Liver (tissue), 9 donors: ENCODE data around the gene RIC8B. TPM values are rescaled to one million over a fixed set of nuclear protein-coding genes. Genes with fewer than 3 reads are reported as not detected.

ENCODE experiments used
- DNase-seq: peaks from one replicate; pipeline ENCODE4 v3.0.0-alpha.2; 2017; ENCODE audit warnings: low spot score
- H3K27ac ChIP-seq, 2 donors: one replicate each; pipeline ENCODE4 v1.7.0; 2013; ENCODE audit warnings: inconsistent platforms in 2 of 2, low read length in 2 of 2, control low read depth in 1 of 2, low read depth in 1 of 2, mild to moderate bottlenecking in 1 of 2
- H3K27me3 ChIP-seq, 4 donors: one replicate each; pipeline versions ENCODE4 v1.6.1 to v1.7.0; 2013; ENCODE audit warnings: low read length in 3 of 4, inconsistent platforms in 1 of 4, mild to moderate bottlenecking in 1 of 4, moderate library complexity in 1 of 4; ENCODE audit not compliant: control insufficient read depth in 4 of 4, insufficient read depth in 4 of 4
- H3K36me3 ChIP-seq, 4 donors: one replicate each; pipeline versions ENCODE4 v1.6.1 to v1.7.0; 2013; ENCODE audit warnings: low read length in 3 of 4, mild to moderate bottlenecking in 3 of 4, low read depth in 1 of 4, moderate library complexity in 1 of 4; ENCODE audit not compliant: control insufficient read depth in 4 of 4, insufficient read depth in 3 of 4
- H3K4me1 ChIP-seq, 4 donors: one replicate each; pipeline versions ENCODE4 v1.6.1 to v1.7.0; 2013; ENCODE audit warnings: low read length in 3 of 4, mild to moderate bottlenecking in 3 of 4, moderate library complexity in 1 of 4; ENCODE audit not compliant: control insufficient read depth in 4 of 4, insufficient read depth in 4 of 4
- H3K4me3 ChIP-seq, 3 donors: one replicate each; pipeline versions ENCODE4 v1.6.1 to v1.7.0; 2013; ENCODE audit warnings: low read length in 3 of 3, control low read depth in 1 of 3, low read depth in 1 of 3, mild to moderate bottlenecking in 1 of 3
- H3K9ac ChIP-seq, 2 donors: one replicate each; pipeline ENCODE4 v1.7.0; 2013; ENCODE audit warnings: low read length in 2 of 2, mild to moderate bottlenecking in 2 of 2, moderate library complexity in 2 of 2, control low read depth in 1 of 2, low read depth in 1 of 2
- H3K9me3 ChIP-seq, 4 donors: one replicate each; pipeline versions ENCODE4 v1.6.1 to v1.7.0; 2013; ENCODE audit warnings: low read length in 3 of 4; ENCODE audit not compliant: control insufficient read depth in 4 of 4
- ATF3 ChIP-seq: IDR thresholded peaks from 2 replicates; pipeline ENCODE4 v1.6.1; 2016; ENCODE audit warnings: antibody characterized with exemption
- CTCF ChIP-seq: fragments of 150-350 bp; IDR thresholded peaks from 2 replicates; pipeline ENCODE4 v1.5.1; 2017; ENCODE audit warnings: improper control_type of control experiment, low read depth, low read length; ENCODE audit not compliant: missing input control
- EGR1 ChIP-seq, 2 donors: IDR thresholded peaks; 2 replicates each; pipeline ENCODE4 v1.6.1; 2016 to 2018; ENCODE audit warnings: antibody characterized with exemption in 2 of 2, low read depth in 2 of 2
- FOXA1 ChIP-seq: IDR thresholded peaks from 2 replicates; pipeline ENCODE4 v1.6.1; 2016; ENCODE audit warnings: antibody characterized with exemption
- FOXA2 ChIP-seq: IDR thresholded peaks from 2 replicates; pipeline ENCODE4 v1.6.1; 2016; ENCODE audit warnings: antibody characterized with exemption
- GABPA ChIP-seq, 2 donors: IDR thresholded peaks in 1 of 2; conservative IDR thresholded peaks in 1 of 2; 2 replicates each; pipeline ENCODE4 v1.6.1; 2016; ENCODE audit warnings: antibody characterized with exemption in 2 of 2, mild to moderate bottlenecking in 1 of 2, moderate library complexity in 1 of 2
- HNF4A ChIP-seq, 2 donors: conservative IDR thresholded peaks; 2 replicates each; pipeline ENCODE4 v1.6.1; 2016; ENCODE audit warnings: antibody characterized with exemption in 2 of 2, mild to moderate bottlenecking in 2 of 2
- HNF4G ChIP-seq: IDR thresholded peaks from 2 replicates; pipeline ENCODE4 v1.6.1; 2016; ENCODE audit warnings: antibody characterized with exemption
- JUND ChIP-seq, 2 donors: IDR thresholded peaks; 2 replicates each; pipeline ENCODE4 v1.6.1; 2016; ENCODE audit warnings: antibody characterized with exemption in 2 of 2
- MAX ChIP-seq: IDR thresholded peaks from 2 replicates; pipeline ENCODE4 v1.6.1; 2016; ENCODE audit warnings: antibody characterized with exemption
- RAD21 ChIP-seq, 2 donors: IDR thresholded peaks; 2 replicates each; pipeline ENCODE4 v1.6.1; 2016; ENCODE audit warnings: antibody characterized with exemption in 2 of 2, mild to moderate bottlenecking in 2 of 2
- REST ChIP-seq: IDR thresholded peaks from 2 replicates; pipeline ENCODE4 v1.6.1; 2016; ENCODE audit warnings: antibody characterized with exemption, mild to moderate bottlenecking
- RXRA ChIP-seq, 2 donors: IDR thresholded peaks; 2 replicates each; pipeline ENCODE4 v1.6.1; 2017 to 2018; ENCODE audit warnings: antibody characterized with exemption in 2 of 2, mild to moderate bottlenecking in 1 of 2
- SP1 ChIP-seq: IDR thresholded peaks from 2 replicates; pipeline ENCODE4 v1.6.1; 2018; ENCODE audit warnings: antibody characterized with exemption, mild to moderate bottlenecking
- TAF1 ChIP-seq: conservative IDR thresholded peaks from 2 replicates; pipeline ENCODE4 v1.6.1; 2016; ENCODE audit warnings: antibody characterized with exemption, mild to moderate bottlenecking
- YY1 ChIP-seq: IDR thresholded peaks from 2 replicates; pipeline ENCODE4 v1.6.1; 2016; ENCODE audit warnings: antibody characterized with exemption, mild to moderate bottlenecking
- ZBTB33 ChIP-seq: IDR thresholded peaks from 2 replicates; pipeline ENCODE4 v1.6.1; 2016; ENCODE audit warnings: antibody characterized with exemption
- WGBS: extraction: QIAGEN DNeasy Blood & Tissue Kit; methylation state at CpG from one replicate; pipeline ENCODE4 v1.1.7; 2013; 5-methylcytosine and 5-hydroxymethylcytosine counted together
- polyA plus RNA-seq, 2 donors: library from polyadenylated mRNA; stranded (reverse) in 1 of 2; unstranded in 1 of 2; fragments of 200-250 nt in 1 of 2; fragments of >200 nt in 1 of 2; fragmentation: Nextera tagmentation in 1 of 2; extraction: Ambion mirVana in 1 of 2; gene quantifications; one replicate each; pipeline versions ENCODE4 v1.2.1 to v1.2.3, GENCODE V29; 2013 to 2015
- total RNA-seq, 2 donors: library from RNA; depleted of rRNA; stranded (reverse); fragments of >200 nt; gene quantifications; one replicate each; pipeline ENCODE4 v1.2.3, GENCODE V29; 2014
- donor health status: healthy.
- donor health status: healthy.
- donor health status: healthy.
- donor health status: healthy.
- donor health status: healthy.

RIC8B gene
- total and polyA plus RNA-seq, 4 donors, result 2.7 to 15.1 (median 4.2) TPM

GRCh38 chr12:106747973-106748436 is 26.5 kb upstream of the RIC8B start:
- DNase-seq, result no peak
- H3K9me3 ChIP-seq, result no peaks in the 10 kb centered on the region
- TF ChIP-seq RAD21 (IDR thresholded peaks at IDR 0.05), result no peak
- TF ChIP-seq MAX, result no peak
- TF ChIP-seq REST, result no peak
- no peak for TF ChIP-seq SP1
- no peak for TF ChIP-seq EGR1 (IDR thresholded peaks at IDR 0.05; ENCODE audit: low read depth in 2 of 2)
- TF ChIP-seq FOXA1, result no peak
- no peak for TF ChIP-seq CTCF
- no peak for TF ChIP-seq TAF1
- no peak for TF ChIP-seq ZBTB33
- no peak for TF ChIP-seq FOXA2
- TF ChIP-seq YY1, result no peak
- TF ChIP-seq ATF3, result no peak
- no peak for TF ChIP-seq RXRA (IDR thresholded peaks at IDR 0.05)
- H3K36me3 ChIP-seq, result no peaks in the 10 kb centered on the region
- no peak overlapping the region for H3K9ac ChIP-seq
- WGBS, result 92% methylated on average over 3 of the region's 3 CpGs
- no peaks in the 10 kb centered on the region for H3K4me1 ChIP-seq
- H3K4me3 ChIP-seq, result no peak overlapping the region
- no peaks in the 10 kb centered on the region for H3K27me3 ChIP-seq
- H3K27ac ChIP-seq, result no peak overlapping the region

- WGBS, result 86% methylated on average over 3 of the region's 3 CpGs
- TF ChIP-seq RAD21 (IDR thresholded peaks at IDR 0.05) (no peak), HNF4A (conservative IDR thresholded peaks at IDR 0.05) (no peak), FOXA1 (no peak), HNF4G (no peak), SP1 (no peak), JUND (IDR thresholded peaks at IDR 0.05) (no peak), ATF3 (no peak), REST (no peak), ZBTB33 (no peak), FOXA2 (no peak), EGR1 (IDR thresholded peaks at IDR 0.05; ENCODE audit: low read depth in 2 of 2) (no peak), TAF1 (no peak), MAX (no peak), GABPA (IDR thresholded peaks at IDR 0.05 in 1 of 2, conservative IDR thresholded peaks at IDR 0.05 in 1 of 2) (no peak)
These were observed 24.0 kb upstream of the RIC8B start for GRCh38 chr12:106750524-106750923.

More at GRCh38 chr12:106750524-106750923, 24.0 kb upstream of the RIC8B start:
- no peaks in the 10 kb centered on the region for H3K27me3 ChIP-seq
- no peaks in the 10 kb centered on the region for H3K9me3 ChIP-seq
- no peak overlapping the region for H3K9ac ChIP-seq
- no peak overlapping the region for H3K27ac ChIP-seq
- H3K36me3 ChIP-seq, result no peaks in the 10 kb centered on the region
- H3K4me1 ChIP-seq, result no peaks in the 10 kb centered on the region
- H3K4me3 ChIP-seq, result no peak overlapping the region
- no peak for DNase-seq
